ENCODE measurements around the gene GIT1.

GIT1 gene

DNA sequence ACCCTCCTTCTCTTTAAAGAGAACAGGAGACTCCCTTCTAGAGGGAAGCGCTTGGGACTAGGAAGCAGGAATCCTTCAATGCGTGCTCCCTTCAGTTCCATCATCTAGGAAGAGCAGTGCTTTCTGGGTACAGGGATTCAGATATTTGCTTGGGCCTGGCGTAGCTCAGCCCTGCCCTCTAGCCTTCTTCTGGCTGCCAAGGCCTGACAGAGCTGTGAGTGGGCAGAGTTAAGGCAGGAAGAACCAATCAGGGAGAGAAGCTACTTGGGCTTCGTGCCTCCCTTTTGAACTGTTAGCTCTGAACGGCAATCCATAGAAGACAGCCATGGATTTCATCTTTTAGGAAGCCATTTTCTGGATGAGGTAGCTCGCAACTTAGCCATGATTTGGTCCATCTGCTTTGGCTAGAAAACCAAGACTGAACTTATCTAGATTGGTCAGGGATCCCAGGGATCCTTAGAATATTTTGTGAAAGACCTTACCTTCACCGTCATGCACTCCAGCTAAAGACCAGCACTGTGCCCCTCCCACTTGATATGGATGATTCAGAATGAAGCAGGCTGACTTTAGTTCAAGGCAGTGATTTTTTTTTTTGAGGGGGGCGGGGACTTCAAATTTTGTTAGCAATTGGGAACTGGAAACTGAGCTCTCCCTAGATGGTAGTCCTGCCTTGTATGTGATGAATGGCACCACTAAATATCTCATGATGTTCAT is 35.7 kb upstream of the GIT1 start:
- Histone ChIP-seq H3K27me3 (ENCODE audit: low read length) (no peaks in the 10 kb centered on the region), H3K36me3 (ENCODE audit: low read length) (no peaks in the 10 kb centered on the region), H3K27ac (ENCODE audit: low read depth, low read length) (no peak overlapping the region), H3K9me3 (ENCODE audit: insufficient read depth, low read length) (no peaks in the 10 kb centered on the region), H3K79me2 (ENCODE audit: insufficient read depth, low read length) (no peaks in the 10 kb centered on the region), H3K9ac (ENCODE audit: low read length) (no peak overlapping the region), H3K4me3 (ENCODE audit: insufficient read depth, low read length, poor library complexity, severe bottlenecking) (no peak overlapping the region), H3K4me2 (ENCODE audit: low read depth, low read length, poor library complexity, severe bottlenecking) (no peak overlapping the region), H3F3A (ENCODE audit: insufficient read depth) (peaks cover 12% of the 10 kb centered on the region; the same call in 1 of the 2 replicates), H4K20me1 (ENCODE audit: low read depth, low read length) (no peaks in the 10 kb centered on the region), H2AFZ (ENCODE audit: low read depth, low read length, severe bottlenecking) (no peak overlapping the region), H3K9me2 (replicated peaks; ENCODE audit: insufficient read depth, low read length) (no peaks in the 10 kb centered on the region)
- TF ChIP-seq, protein P1, sequence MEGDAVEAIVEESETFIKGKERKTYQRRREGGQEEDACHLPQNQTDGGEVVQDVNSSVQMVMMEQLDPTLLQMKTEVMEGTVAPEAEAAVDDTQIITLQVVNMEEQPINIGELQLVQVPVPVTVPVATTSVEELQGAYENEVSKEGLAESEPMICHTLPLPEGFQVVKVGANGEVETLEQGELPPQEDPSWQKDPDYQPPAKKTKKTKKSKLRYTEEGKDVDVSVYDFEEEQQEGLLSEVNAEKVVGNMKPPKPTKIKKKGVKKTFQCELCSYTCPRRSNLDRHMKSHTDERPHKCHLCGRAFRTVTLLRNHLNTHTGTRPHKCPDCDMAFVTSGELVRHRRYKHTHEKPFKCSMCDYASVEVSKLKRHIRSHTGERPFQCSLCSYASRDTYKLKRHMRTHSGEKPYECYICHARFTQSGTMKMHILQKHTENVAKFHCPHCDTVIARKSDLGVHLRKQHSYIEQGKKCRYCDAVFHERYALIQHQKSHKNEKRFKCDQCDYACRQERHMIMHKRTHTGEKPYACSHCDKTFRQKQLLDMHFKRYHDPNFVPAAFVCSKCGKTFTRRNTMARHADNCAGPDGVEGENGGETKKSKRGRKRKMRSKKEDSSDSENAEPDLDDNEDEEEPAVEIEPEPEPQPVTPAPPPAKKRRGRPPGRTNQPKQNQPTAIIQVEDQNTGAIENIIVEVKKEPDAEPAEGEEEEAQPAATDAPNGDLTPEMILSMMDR (IDR thresholded peaks at IDR 0.05; ENCODE audit: insufficient read depth, low read length, poor library complexity, severe bottlenecking) = no peak
- no peak for TF ChIP-seq EZH2phosphoT487 (conservative IDR thresholded peaks at IDR 0.05; ENCODE audit: low read length)

DNA sequence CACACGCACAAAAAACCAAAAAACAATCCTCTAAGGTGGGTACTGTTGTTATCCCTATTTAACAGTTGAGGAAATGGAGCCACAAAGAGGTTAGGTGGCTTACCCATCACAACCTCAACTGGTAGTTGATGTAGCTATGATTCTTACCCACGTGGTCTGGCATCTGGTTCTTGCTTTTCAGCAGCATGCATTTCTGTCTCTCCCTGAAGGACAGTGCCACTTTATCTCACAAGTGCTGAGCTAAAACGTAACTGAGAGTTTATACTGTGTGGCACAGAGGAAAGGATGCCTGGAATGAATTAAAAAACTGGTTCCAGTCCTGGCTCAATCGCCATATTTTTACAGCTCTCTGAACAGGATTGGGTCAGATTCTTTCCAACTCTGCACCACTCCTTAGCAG is 35.1 kb upstream of the GIT1 start:
- Histone ChIP-seq H3K4me3 (ENCODE audit: insufficient read depth, low read length, poor library complexity, severe bottlenecking) (no peak overlapping the region), H3K36me3 (ENCODE audit: low read length) (no peaks in the 10 kb centered on the region), H3K4me2 (ENCODE audit: low read depth, low read length, poor library complexity, severe bottlenecking) (no peak overlapping the region), H3K9me3 (ENCODE audit: insufficient read depth, low read length) (no peaks in the 10 kb centered on the region), H3F3A (ENCODE audit: insufficient read depth) (peaks cover 12% of the 10 kb centered on the region; the same call in 1 of the 2 replicates), H3K27me3 (ENCODE audit: low read length) (no peaks in the 10 kb centered on the region), H4K20me1 (ENCODE audit: low read depth, low read length) (no peaks in the 10 kb centered on the region), H3K9me2 (replicated peaks; ENCODE audit: insufficient read depth, low read length) (no peaks in the 10 kb centered on the region), H3K9ac (ENCODE audit: low read length) (no peak overlapping the region), H2AFZ (ENCODE audit: low read depth, low read length, severe bottlenecking) (no peak overlapping the region), H3K27ac (ENCODE audit: low read depth, low read length) (no peak overlapping the region), H3K79me2 (ENCODE audit: insufficient read depth, low read length) (no peaks in the 10 kb centered on the region)
- TF ChIP-seq, protein P1 (IDR thresholded peaks at IDR 0.05; ENCODE audit: insufficient read depth, low read length, poor library complexity, severe bottlenecking) = no peak
- no peak for TF ChIP-seq EZH2phosphoT487 (conservative IDR thresholded peaks at IDR 0.05; ENCODE audit: low read length)

DNA sequence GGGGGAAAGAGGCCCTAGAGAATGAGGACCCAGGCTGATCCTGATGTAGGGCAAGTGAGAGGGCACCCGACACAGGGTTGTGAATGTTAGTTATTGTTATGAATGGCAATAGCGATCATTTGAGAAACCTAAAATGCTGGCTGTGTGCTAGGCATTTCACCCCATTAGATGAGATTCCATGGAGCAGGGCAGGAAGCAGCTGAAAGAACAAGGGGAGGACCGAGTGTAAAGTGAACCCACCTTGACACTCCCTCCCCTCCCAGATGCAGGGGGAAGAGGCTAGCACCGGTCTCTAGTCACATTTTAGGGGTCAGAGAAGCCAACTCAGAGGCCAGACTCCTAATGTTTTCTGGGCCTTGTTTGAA is 33.8 kb upstream of the GIT1 start:
- H3K36me3 ChIP-seq (ENCODE audit: low read length) = no peaks in the 10 kb centered on the region
- H3K27ac ChIP-seq (ENCODE audit: low read depth, low read length) = no peak overlapping the region
- no peaks in the 10 kb centered on the region for H3K9me3 ChIP-seq (ENCODE audit: insufficient read depth, low read length)
- H3F3A ChIP-seq (ENCODE audit: insufficient read depth) = peaks cover 12% of the 10 kb centered on the region; the same call in 1 of the 2 replicates
- no peak overlapping the region for H2AFZ ChIP-seq (ENCODE audit: low read depth, low read length, severe bottlenecking)
- no peaks in the 10 kb centered on the region for H4K20me1 ChIP-seq (ENCODE audit: low read depth, low read length)
- peak overlapping the region; percentile 48; the same call in 1 of the 2 replicates for H3K9ac ChIP-seq (ENCODE audit: low read length)
- H3K4me2 ChIP-seq (ENCODE audit: low read depth, low read length, poor library complexity, severe bottlenecking) = peak overlapping the region; percentile 60
- H3K27me3 ChIP-seq (ENCODE audit: low read length) = no peaks in the 10 kb centered on the region
- H3K4me3 ChIP-seq (ENCODE audit: insufficient read depth, low read length, poor library complexity, severe bottlenecking) = no peak overlapping the region
- TF ChIP-seq EZH2phosphoT487 (conservative IDR thresholded peaks at IDR 0.05; ENCODE audit: low read length) = no peak
- TF ChIP-seq, protein P1 (IDR thresholded peaks at IDR 0.05; ENCODE audit: insufficient read depth, low read length, poor library complexity, severe bottlenecking) = no peak
- no peaks in the 10 kb centered on the region for H3K79me2 ChIP-seq (ENCODE audit: insufficient read depth, low read length)
- H3K9me2 ChIP-seq (replicated peaks; ENCODE audit: insufficient read depth, low read length) = no peaks in the 10 kb centered on the region
